DND-41 (cell line): ENCODE measurements around the gene ABCG1.

Experiments
- EZH2 ChIP-seq: IDR thresholded peaks from 3 replicates; pipeline ENCODE4 v1.6.1; 2012; ENCODE audit warnings: borderline replicate concordance, low read depth, mild to moderate bottlenecking, moderate library complexity, low read length, inconsistent platforms; ENCODE audit not compliant: severe bottlenecking
- TF ChIP-seq, protein P1 (sequence below): IDR thresholded peaks from 2 replicates; pipeline ENCODE4 v1.5.1; 2012; ENCODE audit warnings: borderline replicate concordance, low read length, moderate library complexity, mild to moderate bottlenecking; ENCODE audit not compliant: poor library complexity, severe bottlenecking; ENCODE audit errors: extremely low read depth

DNA sequence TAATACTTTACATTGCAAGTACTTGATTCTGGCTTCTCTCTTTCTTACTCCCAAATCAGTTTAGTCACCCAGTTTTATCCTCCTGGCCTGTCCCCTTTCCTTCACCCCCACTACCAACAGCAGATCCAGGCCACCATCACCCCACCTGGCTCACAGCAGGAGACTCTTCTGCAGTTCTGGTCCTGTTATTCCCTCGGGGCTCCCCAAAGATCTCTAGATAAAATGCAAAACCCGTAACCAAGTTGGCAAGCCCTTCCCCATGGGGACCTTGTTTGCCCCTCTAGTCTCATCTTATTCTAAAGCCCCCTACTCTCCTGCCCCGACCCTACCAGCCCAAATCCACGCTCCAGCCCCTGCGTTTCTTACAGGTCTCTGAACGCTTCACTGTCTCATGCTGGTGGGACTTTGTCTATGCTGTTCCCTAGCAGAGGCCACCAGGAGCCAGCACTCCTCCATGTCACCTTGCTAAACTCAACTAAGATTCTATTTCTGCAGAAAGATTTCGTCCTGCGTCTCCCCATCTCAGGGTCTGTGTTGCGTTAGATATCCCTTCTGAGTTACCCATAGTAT, 4.0 kb downstream of the ABCG1 start:
- TF ChIP-seq, protein P1, sequence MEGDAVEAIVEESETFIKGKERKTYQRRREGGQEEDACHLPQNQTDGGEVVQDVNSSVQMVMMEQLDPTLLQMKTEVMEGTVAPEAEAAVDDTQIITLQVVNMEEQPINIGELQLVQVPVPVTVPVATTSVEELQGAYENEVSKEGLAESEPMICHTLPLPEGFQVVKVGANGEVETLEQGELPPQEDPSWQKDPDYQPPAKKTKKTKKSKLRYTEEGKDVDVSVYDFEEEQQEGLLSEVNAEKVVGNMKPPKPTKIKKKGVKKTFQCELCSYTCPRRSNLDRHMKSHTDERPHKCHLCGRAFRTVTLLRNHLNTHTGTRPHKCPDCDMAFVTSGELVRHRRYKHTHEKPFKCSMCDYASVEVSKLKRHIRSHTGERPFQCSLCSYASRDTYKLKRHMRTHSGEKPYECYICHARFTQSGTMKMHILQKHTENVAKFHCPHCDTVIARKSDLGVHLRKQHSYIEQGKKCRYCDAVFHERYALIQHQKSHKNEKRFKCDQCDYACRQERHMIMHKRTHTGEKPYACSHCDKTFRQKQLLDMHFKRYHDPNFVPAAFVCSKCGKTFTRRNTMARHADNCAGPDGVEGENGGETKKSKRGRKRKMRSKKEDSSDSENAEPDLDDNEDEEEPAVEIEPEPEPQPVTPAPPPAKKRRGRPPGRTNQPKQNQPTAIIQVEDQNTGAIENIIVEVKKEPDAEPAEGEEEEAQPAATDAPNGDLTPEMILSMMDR: no peak
- TF ChIP-seq EZH2: no peak
